ENCODE measurements around the gene RSPH3.

Gene RSPH3

GRCh38 chr6:159008656-159009288 is 8.8 kb upstream of the RSPH3 start (continued):
- TF ChIP-seq, protein P1, sequence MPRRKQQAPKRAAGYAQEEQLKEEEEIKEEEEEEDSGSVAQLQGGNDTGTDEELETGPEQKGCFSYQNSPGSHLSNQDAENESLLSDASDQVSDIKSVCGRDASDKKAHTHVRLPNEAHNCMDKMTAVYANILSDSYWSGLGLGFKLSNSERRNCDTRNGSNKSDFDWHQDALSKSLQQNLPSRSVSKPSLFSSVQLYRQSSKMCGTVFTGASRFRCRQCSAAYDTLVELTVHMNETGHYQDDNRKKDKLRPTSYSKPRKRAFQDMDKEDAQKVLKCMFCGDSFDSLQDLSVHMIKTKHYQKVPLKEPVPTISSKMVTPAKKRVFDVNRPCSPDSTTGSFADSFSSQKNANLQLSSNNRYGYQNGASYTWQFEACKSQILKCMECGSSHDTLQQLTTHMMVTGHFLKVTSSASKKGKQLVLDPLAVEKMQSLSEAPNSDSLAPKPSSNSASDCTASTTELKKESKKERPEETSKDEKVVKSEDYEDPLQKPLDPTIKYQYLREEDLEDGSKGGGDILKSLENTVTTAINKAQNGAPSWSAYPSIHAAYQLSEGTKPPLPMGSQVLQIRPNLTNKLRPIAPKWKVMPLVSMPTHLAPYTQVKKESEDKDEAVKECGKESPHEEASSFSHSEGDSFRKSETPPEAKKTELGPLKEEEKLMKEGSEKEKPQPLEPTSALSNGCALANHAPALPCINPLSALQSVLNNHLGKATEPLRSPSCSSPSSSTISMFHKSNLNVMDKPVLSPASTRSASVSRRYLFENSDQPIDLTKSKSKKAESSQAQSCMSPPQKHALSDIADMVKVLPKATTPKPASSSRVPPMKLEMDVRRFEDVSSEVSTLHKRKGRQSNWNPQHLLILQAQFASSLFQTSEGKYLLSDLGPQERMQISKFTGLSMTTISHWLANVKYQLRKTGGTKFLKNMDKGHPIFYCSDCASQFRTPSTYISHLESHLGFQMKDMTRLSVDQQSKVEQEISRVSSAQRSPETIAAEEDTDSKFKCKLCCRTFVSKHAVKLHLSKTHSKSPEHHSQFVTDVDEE (CRISPR knock-in tag; IDR thresholded peaks at IDR 0.05), result no peak
- no peak for TF ChIP-seq SNAI2 (CRISPR knock-in tag; IDR thresholded peaks at IDR 0.05)
- no peak for TF ChIP-seq CSRNP3 (CRISPR knock-in tag; IDR thresholded peaks at IDR 0.05)

DNA sequence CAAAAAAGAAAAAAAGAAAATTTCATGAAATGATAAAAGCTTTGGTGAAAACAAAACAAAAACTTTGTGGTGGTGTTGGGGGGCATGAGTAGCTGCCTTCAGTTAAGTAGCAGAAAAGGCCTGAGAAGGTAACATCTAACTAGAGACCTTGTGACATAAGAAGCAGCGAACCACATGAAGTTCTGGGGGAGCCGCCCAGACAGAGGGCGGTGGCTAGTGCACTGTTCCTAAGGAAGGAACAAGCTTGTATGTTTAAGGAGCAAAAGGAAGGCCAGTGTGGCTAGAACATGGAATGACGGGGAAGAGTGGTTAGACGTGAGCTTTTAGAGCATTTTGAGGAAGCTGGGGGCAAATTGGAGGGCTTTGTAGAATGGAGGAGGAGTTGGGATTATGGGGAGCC is 7.5 kb upstream of the RSPH3 start:
- no peak for ATAC-seq
- TF ChIP-seq, protein P1 (CRISPR knock-in tag; IDR thresholded peaks at IDR 0.05), result no peak
- no peak for TF ChIP-seq SNAI2 (CRISPR knock-in tag; IDR thresholded peaks at IDR 0.05)
- TF ChIP-seq CSRNP3 (CRISPR knock-in tag; IDR thresholded peaks at IDR 0.05), result no peak
- TF ChIP-seq ZFP30 (CRISPR knock-in tag; IDR thresholded peaks at IDR 0.05), result no peak

DNA sequence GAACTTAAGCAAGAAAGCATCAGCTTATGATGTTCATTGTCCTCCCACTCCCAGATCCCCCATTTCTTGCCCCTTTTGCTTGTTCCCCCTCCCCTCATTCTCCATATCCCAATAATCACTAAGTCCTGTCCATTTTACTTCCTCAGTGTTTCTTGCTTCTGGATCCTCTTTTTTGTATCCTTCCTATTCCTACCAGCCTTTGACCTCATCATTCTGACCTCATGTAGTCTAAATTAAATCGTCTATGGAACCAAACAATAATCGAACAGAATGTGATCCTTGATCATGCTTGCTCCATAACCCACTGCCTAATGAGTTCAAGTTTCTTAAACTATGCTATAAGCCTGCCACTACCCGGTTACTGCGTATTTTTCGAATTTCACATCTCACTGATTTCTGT is 5.4 kb upstream of the RSPH3 start:
- no peak for ATAC-seq
- TF ChIP-seq CREB5 (CRISPR knock-in tag; IDR thresholded peaks at IDR 0.05; ENCODE audit: low read depth) (no peak), ZNF70 (CRISPR knock-in tag; IDR thresholded peaks at IDR 0.05) (no peak), ISL1 (CRISPR knock-in tag; IDR thresholded peaks at IDR 0.05) (no peak), ZFP3 (CRISPR knock-in tag; IDR thresholded peaks at IDR 0.05) (no peak), SNAI2 (CRISPR knock-in tag; IDR thresholded peaks at IDR 0.05) (no peak)
- TF ChIP-seq, protein P1 (CRISPR knock-in tag; IDR thresholded peaks at IDR 0.05), result no peak
- TF ChIP-seq, protein P2, sequence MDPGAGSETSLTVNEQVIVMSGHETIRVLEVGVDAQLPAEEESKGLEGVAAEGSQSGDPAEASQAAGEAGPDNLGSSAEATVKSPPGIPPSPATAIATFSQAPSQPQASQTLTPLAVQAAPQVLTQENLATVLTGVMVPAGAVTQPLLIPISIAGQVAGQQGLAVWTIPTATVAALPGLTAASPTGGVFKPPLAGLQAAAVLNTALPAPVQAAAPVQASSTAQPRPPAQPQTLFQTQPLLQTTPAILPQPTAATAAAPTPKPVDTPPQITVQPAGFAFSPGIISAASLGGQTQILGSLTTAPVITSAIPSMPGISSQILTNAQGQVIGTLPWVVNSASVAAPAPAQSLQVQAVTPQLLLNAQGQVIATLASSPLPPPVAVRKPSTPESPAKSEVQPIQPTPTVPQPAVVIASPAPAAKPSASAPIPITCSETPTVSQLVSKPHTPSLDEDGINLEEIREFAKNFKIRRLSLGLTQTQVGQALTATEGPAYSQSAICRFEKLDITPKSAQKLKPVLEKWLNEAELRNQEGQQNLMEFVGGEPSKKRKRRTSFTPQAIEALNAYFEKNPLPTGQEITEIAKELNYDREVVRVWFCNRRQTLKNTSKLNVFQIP (CRISPR knock-in tag; IDR thresholded peaks at IDR 0.05; ENCODE audit: borderline replicate concordance, low read depth), result no peak

DNA sequence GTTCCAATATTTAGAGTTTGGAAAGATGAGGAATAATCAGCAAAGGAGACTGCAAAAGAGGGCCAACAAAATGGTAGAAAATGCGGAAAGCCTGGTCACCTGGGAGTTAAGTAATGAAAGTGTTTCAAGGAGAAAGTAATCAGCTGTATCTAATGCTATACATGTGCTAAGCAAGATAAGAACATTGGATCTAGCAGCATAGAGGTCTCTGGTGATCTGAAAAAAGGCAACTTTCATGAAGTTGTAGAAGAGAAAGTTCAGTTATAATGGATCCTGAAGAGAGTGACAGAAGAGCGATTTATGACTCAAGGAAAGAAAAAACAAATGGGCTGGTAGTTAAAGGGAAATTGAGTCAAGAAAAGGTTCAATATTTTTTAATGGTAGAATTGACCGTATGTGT is 4.6 kb upstream of the RSPH3 start:
- ATAC-seq, result no peak
- TF ChIP-seq CREB5 (CRISPR knock-in tag; IDR thresholded peaks at IDR 0.05; ENCODE audit: low read depth) (no peak), PPARA (CRISPR knock-in tag; IDR thresholded peaks at IDR 0.05; ENCODE audit: borderline replicate concordance) (no peak), PATZ1 (CRISPR knock-in tag; IDR thresholded peaks at IDR 0.05; ENCODE audit: borderline replicate concordance) (no peak), ESRRG (CRISPR knock-in tag; IDR thresholded peaks at IDR 0.05) (no peak), ISL1 (CRISPR knock-in tag; IDR thresholded peaks at IDR 0.05) (no peak), ZFP3 (CRISPR knock-in tag; IDR thresholded peaks at IDR 0.05) (no peak), SNAI2 (CRISPR knock-in tag; IDR thresholded peaks at IDR 0.05) (no peak)
- TF ChIP-seq, protein P2 (CRISPR knock-in tag; IDR thresholded peaks at IDR 0.05; ENCODE audit: borderline replicate concordance, low read depth), result no peak

Measured in SK-N-SH treated with all-trans-retinoic acid at 6 μM for 48 hours (cell line).